HCT116 (cell line): Measurements from ENCODE around the gene EIF4G3. TPM values are rescaled to one million over a fixed set of nuclear protein-coding genes. Genes with fewer than 3 reads are reported as not detected.

ENCODE experiments used
- ATAC-seq: fragments of 200-7000 bp; cut with Tn5 transposase; 2 replicates; pipeline ENCODE4 v1.9.1; 2020; ENCODE audit warnings: mild to moderate bottlenecking, moderate library complexity
- BruUV-seq: library from RNA; stranded (reverse); fragments of 400-500 nt; replicated peaks from 2 replicates; lab custom pipeline; 2021; lab: Mats Ljungman, UMichigan
- CTCF ChIA-PET: fragments of 300-600 bp; sonication (Branson Sonifier 250); formaldehyde crosslinking; loops from one replicate; lab custom pipeline; 2021; ENCODE audit warnings: antibody characterized with exemption; lab: Charles Lee
- POLR2A ChIA-PET: fragments of 300-600, 350-600 bp; sonication (Branson Sonifier 250); formaldehyde crosslinking; loops from one replicate; lab custom pipeline; 2021; ENCODE audit warnings: antibody characterized with exemption; lab: Charles Lee
- RAD21 ChIA-PET, 2 experiments: fragments of 300-600 bp; sonication (Branson Sonifier 250); formaldehyde crosslinking; loops; one replicate each; lab custom pipeline; 2023; ENCODE audit warnings: low total read pairs in 2 of 2; ENCODE audit not compliant: uncharacterized antibody in 2 of 2, unreplicated experiment in 2 of 2, low non-redundant PET in 1 of 2; lab: Charles Lee
- DNase-seq: peaks from one replicate; pipeline ENCODE4 v3.0.0-alpha.2; 2010; ENCODE audit warnings: low read depth, low spot score
- H2AFZ ChIP-seq: fragments of 200-600 bp; shearing (Covaris generic), sonication (generic); 2 replicates; pipeline ENCODE4 v1.6.1; 2017; ENCODE audit warnings: low read depth, mixed run types, mixed read lengths, antibody characterized with exemption, low read length; ENCODE audit not compliant: poor library complexity, severe bottlenecking
- H3K27ac ChIP-seq: 2 replicates; pipeline ENCODE4 v1.5.1; 2012; ENCODE audit warnings: low read depth, low read length
- H3K27me3 ChIP-seq: fragments of 200-600 bp; sonication (generic); 2 replicates; pipeline ENCODE4 v1.6.1; 2016; ENCODE audit warnings: mixed run types, low read length, mixed read lengths; ENCODE audit not compliant: insufficient read depth
- H3K36me3 ChIP-seq, 2 experiments: fragments of 200-500 bp in 1 of 2; fragments of 200-600 bp in 1 of 2; sonication (Bioruptor generic) in 1 of 2; sonication (generic) in 1 of 2; 2 replicates each; pipeline versions ENCODE4 v1.5.1 to v1.6.1; 2014 to 2016; ENCODE audit warnings: low read length in 2 of 2, inconsistent platforms in 1 of 2, mixed read lengths in 1 of 2, mixed run types in 1 of 2; ENCODE audit not compliant: insufficient read depth in 2 of 2, control insufficient read depth in 1 of 2
- H3K4me1 ChIP-seq, 2 experiments: fragments of 200-600 bp in 1 of 2; sonication (generic) in 1 of 2; 2 replicates each; pipeline versions ENCODE4 v1.5.1 to v1.6.1; 2012 to 2017; ENCODE audit warnings: low read length in 2 of 2, inconsistent platforms in 1 of 2, mild to moderate bottlenecking in 1 of 2, mixed read lengths in 1 of 2, mixed run types in 1 of 2, moderate library complexity in 1 of 2; ENCODE audit not compliant: insufficient read depth in 2 of 2, control insufficient read depth in 1 of 2
- H3K4me2 ChIP-seq: fragments of 200-600 bp; sonication (generic); 2 replicates; pipeline ENCODE4 v1.6.1; 2017; ENCODE audit warnings: mixed run types, low read length, mixed read lengths
- H3K4me3 ChIP-seq, 2 experiments: fragments of 200-600 bp in 1 of 2; sonication (generic) in 1 of 2; replicated peaks in 1 of 2; 2 replicates each; pipeline ENCODE4 v1.5.1; 2011 to 2016; ENCODE audit warnings: low read length in 2 of 2, control low read depth in 1 of 2, low read depth in 1 of 2, mild to moderate bottlenecking in 1 of 2, mixed read lengths in 1 of 2, mixed run types in 1 of 2
- H3K79me2 ChIP-seq: fragments of 200-600 bp; sonication (generic); 2 replicates; pipeline ENCODE4 v1.6.1; 2017; ENCODE audit warnings: mild to moderate bottlenecking, mixed run types, low read length, moderate library complexity, mixed read lengths; ENCODE audit not compliant: insufficient read depth
- H3K9ac ChIP-seq: fragments of 200-600 bp; sonication (generic); 2 replicates; pipeline ENCODE4 v1.6.1; 2016; ENCODE audit warnings: low read length, mixed read lengths
- H3K9me2 ChIP-seq: fragments of 200-600 bp; sonication (generic), shearing (Covaris generic); 2 replicates; pipeline ENCODE4 v1.6.1; 2017; ENCODE audit warnings: mixed run types, mild to moderate bottlenecking, moderate library complexity; ENCODE audit not compliant: insufficient read depth
- H3K9me3 ChIP-seq, 2 experiments: fragments of 200-500 bp in 1 of 2; fragments of 200-600 bp in 1 of 2; sonication (Bioruptor generic) in 1 of 2; sonication (generic) in 1 of 2; 2 replicates each; pipeline ENCODE4 v1.6.1; 2014 to 2017; ENCODE audit warnings: low read length in 2 of 2, mixed read lengths in 2 of 2, inconsistent platforms in 1 of 2, low read depth in 1 of 2, mild to moderate bottlenecking in 1 of 2, mixed run types in 1 of 2, moderate library complexity in 1 of 2; ENCODE audit not compliant: control insufficient read depth in 1 of 2, insufficient read depth in 1 of 2
- H4K20me1 ChIP-seq: fragments of 200-600 bp; sonication (generic), shearing (Covaris generic); 2 replicates; pipeline ENCODE4 v1.6.1; 2017; ENCODE audit warnings: mixed run types, mild to moderate bottlenecking, moderate library complexity; ENCODE audit not compliant: insufficient read depth
- CBX3 ChIP-seq: IDR thresholded peaks from 2 replicates; pipeline ENCODE4 v1.6.1; 2012; ENCODE audit warnings: low read depth
- CEBPB ChIP-seq: IDR thresholded peaks from 2 replicates; pipeline ENCODE4 v1.6.1; 2012; ENCODE audit warnings: low read depth
- EZH2 ChIP-seq: fragments of 200-600 bp; sonication (generic); IDR thresholded peaks from 2 replicates; pipeline ENCODE4 v1.6.1; 2017; ENCODE audit warnings: antibody characterized with exemption, mixed run types
- POLR2A ChIP-seq: IDR thresholded peaks from 2 replicates; pipeline ENCODE4 v1.7.0; 2011; ENCODE audit warnings: borderline replicate concordance; ENCODE audit not compliant: insufficient read depth, insufficient read length; ENCODE audit errors: extremely low read depth
- SIN3A ChIP-seq: IDR thresholded peaks from 2 replicates; pipeline ENCODE4 v1.6.1; 2012; ENCODE audit warnings: low read depth
- SRF ChIP-seq: IDR thresholded peaks from 2 replicates; pipeline ENCODE4 v1.6.1; 2012; ENCODE audit warnings: low read depth
- TCF7L2 ChIP-seq: IDR thresholded peaks from 2 replicates; pipeline ENCODE4 v1.7.0; 2011; ENCODE audit warnings: borderline replicate concordance, inconsistent platforms; ENCODE audit not compliant: insufficient read depth, insufficient read length; ENCODE audit errors: extremely low read depth
- ZFX ChIP-seq: fragments of 450-650 bp; IDR thresholded peaks from 2 replicates; pipeline ENCODE4 v1.6.1; 2017
- ZNF274 ChIP-seq: fragments of 200-500 bp; sonication (Bioruptor generic); IDR thresholded peaks from 2 replicates; pipeline ENCODE4 v1.6.1; 2014; ENCODE audit warnings: mild to moderate bottlenecking, low read depth, low read length, inconsistent platforms
- intact Hi-C: fragments of 100-400 bp; cut with micrococcal nuclease; formaldehyde crosslinking; loops from 2 replicates; pipeline ENCODE4 v1.10.0; 2022
- total RNA-seq: library from RNA; stranded (reverse); gene quantifications from one replicate; pipeline ENCODE4 v1.2.1, GENCODE V29; 2021; ENCODE audit not compliant: unreplicated experiment
- TF ChIP-seq, protein P1 (sequence below), 3 experiments: fragments of 200-600 bp in 1 of 3; sonication (generic) in 1 of 3; IDR thresholded peaks in 2 of 3; conservative IDR thresholded peaks in 1 of 3; 2 replicates each; pipeline ENCODE4 v1.5.1; 2012 to 2017; ENCODE audit warnings: low read depth in 2 of 3, low read length in 2 of 3, antibody characterized with exemption in 1 of 3, borderline replicate concordance in 1 of 3, control low read depth in 1 of 3, mild to moderate bottlenecking in 1 of 3, mixed read lengths in 1 of 3, mixed run types in 1 of 3, moderate library complexity in 1 of 3; ENCODE audit not compliant: insufficient read depth in 1 of 3

Gene EIF4G3
- total RNA-seq, 1 experiment from 2014 or later, result 40.1 TPM

DNA sequence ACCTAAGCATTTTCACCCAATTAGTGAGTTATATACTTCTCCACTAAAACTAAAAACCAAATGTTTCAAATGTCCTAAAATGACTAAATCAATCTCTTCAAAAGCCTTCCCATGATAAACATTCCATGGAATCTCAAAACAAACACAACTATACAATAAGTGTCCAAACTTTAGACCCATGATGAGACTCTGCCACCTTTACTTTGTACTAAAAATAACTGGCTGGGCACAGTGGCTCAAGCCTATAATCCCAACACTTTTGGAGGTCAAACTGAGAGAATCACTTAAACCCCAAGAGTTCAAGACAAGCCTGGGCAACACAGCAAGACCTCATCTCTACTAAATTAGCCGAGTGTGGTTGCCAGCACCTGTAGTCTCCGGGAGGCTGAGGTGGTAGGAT, 87.4 kb downstream of the EIF4G3 start:
- H3K4me3 ChIP-seq, result no peak overlapping the region
- DNase-seq (no peak), ATAC-seq (no peak)
- H3K9me3 ChIP-seq, result no peaks in the 10 kb centered on the region
- H3K27me3 ChIP-seq, result no peaks in the 10 kb centered on the region
- CTCF ChIA-PET, result no interaction called here
- intact Hi-C loops, result no loop called here
- H2AFZ ChIP-seq, result no peak overlapping the region
- RAD21 ChIA-PET, result no interaction called here
- BruUV-seq, result no TSS peak
- TF ChIP-seq ZNF274 (no peak), ZFX (no peak), SRF (no peak), POLR2A (no peak), EZH2 (no peak), CBX3 (no peak), CEBPB (no peak), SIN3A (no peak), TCF7L2 (no peak)
- TF ChIP-seq, protein P1, sequence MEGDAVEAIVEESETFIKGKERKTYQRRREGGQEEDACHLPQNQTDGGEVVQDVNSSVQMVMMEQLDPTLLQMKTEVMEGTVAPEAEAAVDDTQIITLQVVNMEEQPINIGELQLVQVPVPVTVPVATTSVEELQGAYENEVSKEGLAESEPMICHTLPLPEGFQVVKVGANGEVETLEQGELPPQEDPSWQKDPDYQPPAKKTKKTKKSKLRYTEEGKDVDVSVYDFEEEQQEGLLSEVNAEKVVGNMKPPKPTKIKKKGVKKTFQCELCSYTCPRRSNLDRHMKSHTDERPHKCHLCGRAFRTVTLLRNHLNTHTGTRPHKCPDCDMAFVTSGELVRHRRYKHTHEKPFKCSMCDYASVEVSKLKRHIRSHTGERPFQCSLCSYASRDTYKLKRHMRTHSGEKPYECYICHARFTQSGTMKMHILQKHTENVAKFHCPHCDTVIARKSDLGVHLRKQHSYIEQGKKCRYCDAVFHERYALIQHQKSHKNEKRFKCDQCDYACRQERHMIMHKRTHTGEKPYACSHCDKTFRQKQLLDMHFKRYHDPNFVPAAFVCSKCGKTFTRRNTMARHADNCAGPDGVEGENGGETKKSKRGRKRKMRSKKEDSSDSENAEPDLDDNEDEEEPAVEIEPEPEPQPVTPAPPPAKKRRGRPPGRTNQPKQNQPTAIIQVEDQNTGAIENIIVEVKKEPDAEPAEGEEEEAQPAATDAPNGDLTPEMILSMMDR (IDR thresholded peaks at IDR 0.05 in 2 of 3, conservative IDR thresholded peaks at IDR 0.05 in 1 of 3; ENCODE audit: borderline replicate concordance in 1 of 3, insufficient read depth in 1 of 3, low read depth in 2 of 3, low read length in 2 of 3), result no peak
- no peaks in the 10 kb centered on the region for H3K36me3 ChIP-seq
- POLR2A ChIA-PET, result no interaction called here
- no peaks in the 10 kb centered on the region for H4K20me1 ChIP-seq
- peaks cover 4% of the 10 kb centered on the region; the same call in 1 of the 2 replicates for H3K79me2 ChIP-seq
- H3K4me1 ChIP-seq, result peaks cover 10 to 19% of the 10 kb centered on the region in 2 experiments
- no peak overlapping the region for H3K9ac ChIP-seq
- no peak overlapping the region for H3K27ac ChIP-seq
- H3K4me2 ChIP-seq, result no peak overlapping the region
- H3K9me2 ChIP-seq, result no peaks in the 10 kb centered on the region
